Dermis microvascular lymphatic vessel endothelial cell (primary cell): Measurements from ENCODE around the gene ULK1. TPM values are rescaled to one million over a fixed set of nuclear protein-coding genes. Genes with fewer than 3 reads are reported as not detected.

Source experiments
- DNase-seq, 2 donors: peaks; one replicate each; pipeline versions ENCODE4 v3.0.0 to v3.0.0-alpha.2; 2010; ENCODE audit warnings: low read depth in 2 of 2
- total RNA-seq: library from RNA; depleted of rRNA; stranded (reverse); fragments of >200 nt; gene quantifications from 2 replicates; pipeline ENCODE4 v1.2.1, GENCODE V29; 2014

ULK1 gene
- total RNA-seq: 4.5 and 16.2 TPM in 2 replicates

DNA sequence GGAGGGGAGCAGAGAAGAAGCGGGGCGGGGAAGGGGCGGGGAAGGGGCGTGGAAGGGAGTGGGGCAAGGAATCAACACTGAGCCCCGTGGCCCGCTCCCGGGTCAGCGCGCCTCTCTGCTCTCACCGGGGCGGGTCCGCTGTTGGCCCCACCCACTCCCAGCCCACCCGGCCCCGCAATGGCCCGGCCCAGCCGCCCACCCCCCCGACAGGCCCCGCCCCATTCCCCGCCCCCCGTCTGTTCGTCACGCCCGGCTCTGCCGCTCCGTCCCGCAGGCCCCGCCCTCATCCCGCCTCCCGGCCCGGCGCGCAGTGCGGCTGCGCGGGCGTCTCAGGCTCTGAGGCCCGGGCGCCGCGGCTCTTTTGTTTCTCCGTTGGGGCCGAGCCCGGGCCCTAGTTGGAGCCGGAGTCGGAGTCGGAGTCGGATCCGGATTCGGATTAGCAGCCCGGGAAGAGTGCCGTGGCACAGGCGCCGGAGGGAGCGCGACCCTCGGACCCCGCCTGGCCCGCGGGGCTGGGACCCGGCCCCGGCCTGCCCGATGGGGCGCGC is at the start of gene ULK1:
ULK1 (plus strand) TSS at position 310 of the 548 bp plus-strand sequence. CDS start 380 bp downstream, outside the sequence.
- DNase-seq: peak; percentile 65 to 87

DNA sequence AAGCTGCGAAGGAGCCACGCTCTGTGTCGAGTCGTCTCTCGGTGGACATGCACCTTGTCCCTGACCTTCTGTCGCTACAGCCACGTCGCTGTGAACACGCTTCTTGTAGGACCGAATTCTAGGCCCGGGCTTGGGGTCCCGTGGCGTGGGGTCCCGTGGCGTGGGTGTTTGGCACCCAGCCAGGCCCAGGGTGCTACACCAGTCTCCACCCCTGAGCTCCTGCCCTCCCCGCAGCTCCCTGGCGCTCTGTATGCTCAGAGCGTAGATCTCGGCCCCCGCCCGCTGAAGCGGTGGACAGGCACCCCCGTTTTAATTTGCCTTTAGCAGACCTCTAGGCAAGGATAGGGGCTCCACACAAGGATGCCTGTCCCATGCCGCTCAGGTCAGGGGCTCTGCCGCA is 49.8 kb upstream of the ULK1 start:
- DNase-seq: no peak

DNA sequence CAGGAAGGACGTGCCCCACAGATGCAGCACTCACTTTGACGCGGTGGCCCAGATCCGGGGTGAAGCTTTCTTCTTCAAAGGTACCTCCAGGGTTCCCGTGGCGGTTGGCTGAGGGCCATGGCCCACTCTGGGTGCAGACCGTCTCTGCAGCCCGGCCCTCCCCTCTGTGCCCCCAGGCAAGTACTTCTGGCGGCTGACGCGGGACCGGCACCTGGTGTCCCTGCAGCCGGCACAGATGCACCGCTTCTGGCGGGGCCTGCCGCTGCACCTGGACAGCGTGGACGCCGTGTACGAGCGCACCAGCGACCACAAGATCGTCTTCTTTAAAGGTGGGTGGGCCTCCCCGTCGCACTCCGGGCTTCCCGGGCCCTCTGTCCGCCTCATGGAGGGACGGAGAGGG is 49.3 kb upstream of the ULK1 start:
- DNase-seq: no peak

- no peak for DNase-seq
These were observed 47.0 kb upstream of the ULK1 start for GRCh38 chr12:131847456-131847855.

DNA sequence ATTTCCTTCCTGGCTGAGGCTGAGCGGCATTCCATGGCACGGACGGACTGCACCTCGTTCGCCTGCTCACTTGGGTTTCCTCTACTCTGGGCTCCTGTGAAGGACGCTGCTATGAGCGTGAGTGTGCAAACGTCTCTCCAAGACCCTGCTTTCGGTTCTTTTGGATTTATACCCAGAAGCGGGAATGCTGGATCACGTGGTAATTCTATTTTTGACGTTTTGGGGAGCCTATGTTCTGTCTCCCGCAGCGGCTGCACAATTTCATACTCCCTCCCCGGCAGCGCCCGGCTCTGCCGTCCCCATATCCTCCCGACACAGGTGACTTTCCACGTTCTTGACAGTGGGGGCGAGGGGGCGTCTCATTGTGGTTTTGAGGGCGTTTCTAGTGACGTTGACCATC is 45.7 kb upstream of the ULK1 start:
- DNase-seq: no peak

DNA sequence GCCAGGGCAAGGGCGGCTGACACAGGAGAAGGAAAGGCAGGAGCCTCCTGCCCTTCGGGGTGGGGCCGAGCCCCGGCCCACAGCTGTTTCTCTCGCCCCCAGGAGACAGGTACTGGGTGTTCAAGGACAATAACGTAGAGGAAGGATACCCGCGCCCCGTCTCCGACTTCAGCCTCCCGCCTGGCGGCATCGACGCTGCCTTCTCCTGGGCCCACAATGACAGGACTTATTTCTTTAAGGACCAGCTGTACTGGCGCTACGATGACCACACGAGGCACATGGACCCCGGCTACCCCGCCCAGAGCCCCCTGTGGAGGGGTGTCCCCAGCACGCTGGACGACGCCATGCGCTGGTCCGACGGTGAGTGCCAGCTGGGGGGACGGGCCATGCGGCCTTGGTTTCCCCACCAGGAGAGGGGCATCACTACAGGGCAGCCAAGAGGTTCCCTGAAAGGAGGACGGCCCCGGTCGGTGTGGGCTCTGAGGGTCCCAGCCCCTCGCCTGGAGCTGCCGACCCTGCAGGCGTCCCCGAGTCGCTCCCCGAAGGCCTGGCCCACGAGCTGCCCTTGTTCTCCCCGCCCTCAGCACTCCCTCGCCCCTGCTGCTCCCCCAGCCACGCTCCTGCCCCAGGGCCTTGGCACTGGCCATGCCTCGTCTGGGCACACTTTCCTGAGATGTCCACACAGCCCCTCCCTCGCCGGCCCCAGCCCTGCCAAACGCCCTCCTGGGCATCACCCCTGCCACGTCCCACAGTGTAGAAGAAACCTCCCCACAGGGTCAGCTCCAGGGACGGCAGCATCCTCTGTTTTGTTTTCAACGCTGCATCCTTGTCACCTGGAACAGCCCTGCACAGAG is 44.5 kb upstream of the ULK1 start:
- no peak for DNase-seq

DNA sequence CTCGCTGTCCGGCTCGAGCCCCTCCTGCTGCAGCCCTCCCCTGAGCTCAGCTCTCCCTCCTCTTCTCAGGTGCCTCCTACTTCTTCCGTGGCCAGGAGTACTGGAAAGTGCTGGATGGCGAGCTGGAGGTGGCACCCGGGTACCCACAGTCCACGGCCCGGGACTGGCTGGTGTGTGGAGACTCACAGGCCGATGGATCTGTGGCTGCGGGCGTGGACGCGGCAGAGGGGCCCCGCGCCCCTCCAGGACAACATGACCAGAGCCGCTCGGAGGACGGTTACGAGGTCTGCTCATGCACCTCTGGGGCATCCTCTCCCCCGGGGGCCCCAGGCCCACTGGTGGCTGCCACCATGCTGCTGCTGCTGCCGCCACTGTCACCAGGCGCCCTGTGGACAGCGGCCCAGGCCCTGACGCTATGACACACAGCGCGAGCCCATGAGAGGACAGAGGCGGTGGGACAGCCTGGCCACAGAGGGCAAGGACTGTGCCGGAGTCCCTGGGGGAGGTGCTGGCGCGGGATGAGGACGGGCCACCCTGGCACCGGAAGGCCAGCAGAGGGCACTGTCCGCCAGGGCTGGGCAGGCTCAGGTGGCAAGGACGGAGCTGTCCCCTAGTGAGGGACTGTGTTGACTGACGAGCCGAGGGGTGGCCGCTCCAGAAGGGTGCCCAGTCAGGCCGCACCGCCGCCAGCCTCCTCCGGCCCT is 43.4 kb upstream of the ULK1 start:
- no peak for DNase-seq

DNA sequence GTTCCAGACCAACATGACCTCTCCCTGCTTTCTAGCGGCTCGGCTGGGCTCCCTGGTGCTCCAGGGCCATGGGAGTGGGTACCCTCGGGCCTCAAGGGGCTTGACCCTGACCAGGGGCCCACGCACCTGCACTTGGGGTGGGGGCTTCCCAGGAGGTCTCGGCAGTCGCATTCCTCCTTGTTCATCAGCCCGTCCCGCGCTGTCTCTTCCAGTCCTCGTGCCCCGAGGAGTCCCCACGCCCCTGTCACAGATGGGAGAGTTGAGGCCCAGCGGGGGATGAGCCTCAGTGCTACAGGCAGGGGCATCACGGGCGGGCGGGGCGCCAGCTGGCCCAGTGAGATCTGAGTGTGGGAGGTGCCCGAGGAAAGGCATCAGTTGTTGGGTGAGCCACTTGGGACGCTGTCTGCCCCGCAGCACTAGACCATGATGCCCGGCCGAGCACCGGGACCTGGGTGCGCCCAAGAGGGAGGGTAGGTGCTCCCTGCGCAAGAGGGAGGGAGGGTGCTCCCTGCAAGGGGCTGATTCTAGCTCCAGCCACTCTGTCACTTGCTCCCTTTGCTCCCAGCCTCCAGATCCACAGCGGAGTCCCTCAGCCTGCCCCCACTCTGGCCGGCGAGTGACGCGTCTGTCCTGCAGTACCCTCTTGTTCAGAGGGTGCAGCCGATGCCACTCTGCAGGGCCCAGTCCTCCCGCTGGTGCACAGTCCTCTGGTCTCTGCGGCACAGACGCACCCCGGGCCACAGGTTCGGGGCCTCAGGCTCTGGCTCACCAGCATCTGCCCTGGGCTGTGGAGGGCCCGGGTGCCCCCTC is 42.5 kb upstream of the ULK1 start:
- DNase-seq: no peak

- no peak for DNase-seq
These were observed 41.7 kb upstream of the ULK1 start for GRCh38 chr12:131852551-131853299.

GRCh38 chr12:131853832-131854797 is 40.3 kb upstream of the ULK1 start:
- no peak for DNase-seq

GRCh38 chr12:131854861-131855476 is 39.5 kb upstream of the ULK1 start:
- no peak for DNase-seq

DNA sequence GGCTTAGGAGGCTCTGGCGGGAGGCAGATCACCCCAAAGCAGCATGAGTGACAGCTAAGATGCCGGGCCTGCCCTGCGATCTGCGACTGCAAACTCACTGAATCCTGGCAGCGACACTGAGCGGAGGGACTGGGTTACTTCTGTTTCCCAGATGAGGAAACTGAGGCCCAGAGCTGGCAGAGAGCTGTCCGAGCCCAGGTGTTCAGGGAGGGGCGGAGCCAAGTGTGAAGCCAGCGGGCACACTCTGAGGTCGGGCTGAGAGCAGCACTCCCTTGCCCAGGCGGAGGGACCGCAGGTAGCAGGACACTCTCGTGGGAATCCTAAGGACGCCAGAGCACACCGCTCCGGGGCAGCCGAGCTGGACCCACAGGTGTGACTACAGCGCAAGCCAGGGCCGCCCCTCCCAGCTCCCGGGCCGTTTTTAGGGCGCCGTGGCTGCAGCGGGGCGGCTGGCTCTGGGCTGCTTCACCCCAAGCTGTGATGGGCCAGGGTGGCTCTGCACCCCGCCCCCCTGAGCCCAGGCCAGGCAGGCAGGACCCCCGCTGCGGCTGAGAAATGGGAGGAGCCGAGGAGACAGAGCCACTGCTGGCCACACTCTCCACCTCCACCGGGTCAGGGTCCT is 38.8 kb upstream of the ULK1 start:
- no peak for DNase-seq

DNA sequence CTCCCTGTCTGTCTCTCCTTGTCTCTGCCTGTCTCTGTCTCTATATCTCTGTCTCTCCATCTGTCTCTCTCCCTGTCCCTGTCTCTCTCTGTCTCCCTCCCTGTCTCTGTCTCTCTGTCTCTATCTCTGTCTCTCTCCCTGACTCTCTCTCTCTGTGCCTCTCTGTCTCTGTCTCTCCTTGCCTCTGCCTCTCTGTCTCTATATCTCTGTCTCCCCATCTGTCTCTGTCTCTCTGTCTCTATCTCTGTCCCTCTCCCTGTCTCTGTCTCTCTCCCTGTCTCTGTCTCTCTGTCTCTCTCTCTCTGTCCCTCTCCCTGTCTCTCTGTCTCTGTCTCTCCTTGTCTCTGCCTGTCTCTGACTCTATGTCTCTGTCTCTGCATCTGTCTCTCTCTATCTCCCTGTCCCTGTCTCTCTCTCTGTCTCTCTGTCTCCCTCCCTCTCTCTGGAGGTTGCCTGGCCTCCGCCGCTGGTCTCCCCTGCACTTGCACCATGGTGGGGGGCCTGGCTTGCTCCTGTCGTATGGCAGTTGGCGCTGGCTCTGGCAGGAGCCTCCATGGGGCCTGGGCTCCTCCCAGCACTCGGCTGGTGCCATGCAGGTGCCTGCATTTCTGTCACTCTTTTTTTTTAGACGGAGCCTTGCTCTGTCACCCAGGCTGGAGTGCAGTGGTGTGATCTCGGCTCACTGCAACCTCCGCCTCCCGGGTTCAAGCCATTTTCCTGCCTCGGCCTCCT is 37.9 kb upstream of the ULK1 start:
- DNase-seq: no peak

DNA sequence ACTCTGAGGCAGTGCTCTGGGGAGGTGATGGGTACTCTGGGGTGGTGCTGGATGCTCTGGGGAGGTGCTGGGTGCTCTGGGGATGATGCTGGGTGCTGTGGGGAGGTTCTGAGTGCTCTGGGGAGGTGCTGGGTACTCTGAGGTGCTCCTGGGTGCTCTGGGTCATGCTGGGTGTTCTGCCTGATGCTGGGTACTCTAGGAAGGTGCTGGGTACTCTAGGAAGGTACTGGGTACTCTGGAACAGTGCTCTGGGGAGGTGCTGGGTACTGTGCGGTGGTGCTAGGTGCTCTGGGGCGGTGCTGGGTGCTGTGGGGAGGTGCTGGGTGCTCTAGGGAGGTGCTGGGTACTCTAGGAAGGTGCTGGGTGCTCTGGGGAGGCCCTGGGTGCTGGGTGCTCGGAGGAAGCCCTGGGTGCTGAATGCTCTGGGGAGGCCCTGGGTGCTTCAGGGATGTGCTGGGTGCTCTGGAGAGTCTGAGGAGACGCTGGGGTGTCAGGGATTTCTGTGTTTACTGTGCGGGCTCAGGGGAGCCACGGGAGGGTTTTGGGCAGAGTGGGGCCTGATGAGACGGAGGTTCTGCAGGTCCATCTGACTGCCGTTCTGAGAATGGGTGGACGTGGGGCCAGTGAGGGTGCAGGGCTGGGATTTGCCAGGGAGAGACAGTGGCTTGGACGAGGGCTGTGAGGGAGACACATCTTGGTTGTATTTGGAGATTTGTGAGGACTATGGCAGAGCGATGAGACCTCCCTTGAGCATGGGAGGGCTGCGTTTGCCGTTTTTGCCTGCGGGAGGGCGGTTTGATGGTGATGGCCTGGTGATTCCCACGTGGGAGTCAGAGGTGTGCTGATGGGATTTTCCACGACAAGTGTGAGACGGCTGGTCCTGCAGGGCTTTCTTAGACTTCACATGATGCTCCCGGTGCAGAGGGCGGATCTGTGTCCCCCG is 36.2 kb upstream of the ULK1 start:
- no peak for DNase-seq

- peak; percentile 73 to 82 for DNase-seq
These were observed 33.8 kb upstream of the ULK1 start for GRCh38 chr12:131860472-131861260.
